ENCODE data around the gene IL12RB1. TPM values are rescaled to one million over a fixed set of nuclear protein-coding genes. Genes with fewer than 3 reads are reported as not detected.

Gene IL12RB1
- total RNA-seq, 4 donors from 2014 or later = 0.41 to 6.5 (median 0.61) TPM; not detected in 1

DNA sequence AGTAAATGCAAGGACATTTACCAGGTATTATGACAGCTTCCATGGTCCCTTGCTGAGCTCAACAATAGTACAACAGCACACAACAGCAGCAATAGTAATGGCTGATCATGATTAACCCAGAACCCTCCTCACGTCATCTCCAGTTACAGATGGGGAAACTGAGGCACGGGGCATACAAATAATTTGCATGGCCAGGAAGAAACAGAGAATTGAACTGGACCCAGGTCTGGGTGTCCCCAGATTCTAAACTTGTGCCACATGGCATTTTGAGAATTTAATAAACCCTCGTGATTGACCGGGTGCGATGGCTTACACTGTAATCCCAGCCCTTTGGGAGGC is 18.0 kb upstream of the IL12RB1 start:
- Histone ChIP-seq H3K4me3 (peak overlapping the region in 1 of 2 donors; percentile 7), H3K27me3 (peaks cover 2 to 6% of the 10 kb centered on the region in 2 donors), H3K27ac (no peak overlapping the region), H3K4me1 (peaks cover 0 to 2% of the 10 kb centered on the region in 2 donors), H3K9me3 (no peaks in the 10 kb centered on the region), H3K36me3 (no peaks in the 10 kb centered on the region)
- no peak for DNase-seq
- intact Hi-C loops (cut with DNase I; ENCODE audit: low total_unique reads) = no loop called here
- TF ChIP-seq, protein P1, sequence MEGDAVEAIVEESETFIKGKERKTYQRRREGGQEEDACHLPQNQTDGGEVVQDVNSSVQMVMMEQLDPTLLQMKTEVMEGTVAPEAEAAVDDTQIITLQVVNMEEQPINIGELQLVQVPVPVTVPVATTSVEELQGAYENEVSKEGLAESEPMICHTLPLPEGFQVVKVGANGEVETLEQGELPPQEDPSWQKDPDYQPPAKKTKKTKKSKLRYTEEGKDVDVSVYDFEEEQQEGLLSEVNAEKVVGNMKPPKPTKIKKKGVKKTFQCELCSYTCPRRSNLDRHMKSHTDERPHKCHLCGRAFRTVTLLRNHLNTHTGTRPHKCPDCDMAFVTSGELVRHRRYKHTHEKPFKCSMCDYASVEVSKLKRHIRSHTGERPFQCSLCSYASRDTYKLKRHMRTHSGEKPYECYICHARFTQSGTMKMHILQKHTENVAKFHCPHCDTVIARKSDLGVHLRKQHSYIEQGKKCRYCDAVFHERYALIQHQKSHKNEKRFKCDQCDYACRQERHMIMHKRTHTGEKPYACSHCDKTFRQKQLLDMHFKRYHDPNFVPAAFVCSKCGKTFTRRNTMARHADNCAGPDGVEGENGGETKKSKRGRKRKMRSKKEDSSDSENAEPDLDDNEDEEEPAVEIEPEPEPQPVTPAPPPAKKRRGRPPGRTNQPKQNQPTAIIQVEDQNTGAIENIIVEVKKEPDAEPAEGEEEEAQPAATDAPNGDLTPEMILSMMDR (IDR thresholded peaks at IDR 0.05) = no peak
- no peak for TF ChIP-seq POLR2A (IDR thresholded peaks at IDR 0.05)

GRCh38 chr19:18102916-18103542 is 16.3 kb upstream of the IL12RB1 start:
- DNase-seq = no peak
- TF ChIP-seq, protein P1 (IDR thresholded peaks at IDR 0.05) = no peak
- no peak for TF ChIP-seq POLR2A (IDR thresholded peaks at IDR 0.05)
- Histone ChIP-seq H3K4me1 (peaks cover 0 to 2% of the 10 kb centered on the region in 2 donors), H3K9me3 (no peaks in the 10 kb centered on the region), H3K4me3 (no peak overlapping the region), H3K36me3 (no peaks in the 10 kb centered on the region), H3K27me3 (peaks cover 0 to 13% of the 10 kb centered on the region in 2 donors), H3K27ac (no peak overlapping the region)
- intact Hi-C loops (cut with DNase I; ENCODE audit: low total_unique reads) = no loop called here

DNA sequence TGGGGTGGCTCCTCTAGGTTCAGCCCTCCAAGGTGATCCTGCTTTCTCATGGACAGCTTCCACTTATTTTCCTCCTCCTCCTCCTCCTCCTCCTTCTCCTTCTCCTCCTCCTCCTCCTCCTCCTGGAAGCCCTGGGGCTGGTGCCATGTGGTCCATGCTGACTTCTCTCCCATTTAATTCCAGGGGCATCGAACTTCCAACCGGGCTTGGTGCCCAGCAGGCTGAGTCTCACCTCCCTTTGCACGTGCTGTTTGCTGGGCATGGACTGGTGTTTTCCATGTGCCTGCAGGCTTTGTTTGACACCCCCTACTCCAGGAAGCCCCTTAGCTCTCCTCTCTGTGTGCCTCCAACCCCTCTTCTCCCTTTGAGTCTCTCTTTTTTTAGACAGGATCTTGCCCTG is 14.5 kb upstream of the IL12RB1 start:
- no peak overlapping the region for H3K4me3 ChIP-seq

DNA sequence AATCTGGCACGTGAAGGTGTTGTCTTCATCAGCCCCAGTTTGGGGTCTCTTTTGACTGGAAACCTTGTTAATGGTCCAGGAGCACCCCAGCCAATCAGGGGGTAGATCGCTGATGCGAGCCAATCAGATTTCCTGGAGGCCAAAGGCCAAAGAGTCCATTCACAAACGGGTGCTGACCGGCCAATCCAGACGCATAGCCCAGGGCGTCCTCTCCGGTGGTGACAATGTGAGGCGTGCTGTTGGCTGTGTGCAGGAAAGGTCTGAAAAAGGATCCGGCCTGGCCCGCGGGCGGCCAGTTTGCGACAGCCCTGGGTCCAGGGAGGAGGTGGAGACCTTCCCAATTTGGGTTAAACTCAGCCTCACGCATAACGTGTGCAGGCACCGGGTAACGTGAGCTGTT is 14.0 kb upstream of the IL12RB1 start:
- Histone ChIP-seq H3K27ac (no peak overlapping the region), H3K4me3 (no peak overlapping the region), H3K9me3 (no peaks in the 10 kb centered on the region), H3K36me3 (no peaks in the 10 kb centered on the region), H3K27me3 (peaks cover 0 to 13% of the 10 kb centered on the region in 2 donors), H3K4me1 (peaks cover 0 to 2% of the 10 kb centered on the region in 2 donors)
- no peak for TF ChIP-seq POLR2A (IDR thresholded peaks at IDR 0.05)
- TF ChIP-seq, protein P1 (IDR thresholded peaks at IDR 0.05) = no peak
- no peak for DNase-seq
- intact Hi-C loops (cut with DNase I; ENCODE audit: low total_unique reads) = no loop called here

More for the DNA sequence above, 14.5 kb upstream of the IL12RB1 start:
- peaks cover 0 to 13% of the 10 kb centered on the region in 2 donors for H3K27me3 ChIP-seq
- no peak overlapping the region for H3K27ac ChIP-seq
- no peaks in the 10 kb centered on the region for H3K9me3 ChIP-seq
- TF ChIP-seq POLR2A (IDR thresholded peaks at IDR 0.05) = no peak
- TF ChIP-seq, protein P1 (IDR thresholded peaks at IDR 0.05) = no peak
- no peak for DNase-seq
- intact Hi-C loops (cut with DNase I; ENCODE audit: low total_unique reads) = no loop called here
- H3K4me1 ChIP-seq = peaks cover 0 to 2% of the 10 kb centered on the region in 2 donors
- no peaks in the 10 kb centered on the region for H3K36me3 ChIP-seq

DNA sequence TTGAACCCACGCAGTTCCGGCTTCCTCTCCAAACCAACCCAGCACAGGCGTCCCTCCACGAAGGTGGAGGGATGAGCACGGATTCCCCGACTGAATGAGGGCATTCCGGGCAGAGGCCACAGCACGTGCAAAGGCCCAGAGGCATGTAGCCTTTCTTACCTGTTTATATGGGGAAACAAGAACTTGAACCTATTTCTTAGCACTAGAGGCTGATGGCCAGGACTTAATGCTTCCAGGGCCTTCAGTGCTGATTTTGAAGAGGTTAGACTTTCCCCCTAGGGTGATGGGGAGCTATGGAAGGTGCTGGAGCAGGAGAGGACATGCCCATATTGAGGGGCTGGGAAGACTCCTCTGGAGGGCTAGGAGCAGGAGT is 12.9 kb upstream of the IL12RB1 start:
- DNase-seq = no peak
- Histone ChIP-seq H3K27ac (no peak overlapping the region), H3K36me3 (no peaks in the 10 kb centered on the region), H3K27me3 (peaks cover 0 to 13% of the 10 kb centered on the region in 2 donors), H3K4me1 (peaks cover 0 to 2% of the 10 kb centered on the region in 2 donors), H3K9me3 (no peaks in the 10 kb centered on the region), H3K4me3 (no peak overlapping the region)
- intact Hi-C loops (cut with DNase I; ENCODE audit: low total_unique reads) = no loop called here
- TF ChIP-seq, protein P1 (IDR thresholded peaks at IDR 0.05) = no peak
- no peak for TF ChIP-seq POLR2A (IDR thresholded peaks at IDR 0.05)

Measured in uterus (tissue), 4 donors.